Gastroesophageal sphincter (tissue), 4 donors: ENCODE measurements around the gene CRYGN. TPM values are rescaled to one million over a fixed set of nuclear protein-coding genes. Genes with fewer than 3 reads are reported as not detected.
A peak's percentile ranks its signal among the peaks of the same experiment; 100 is the strongest.

Experiments
- ATAC-seq: fragments of 150-250 bp; one replicate; pipeline ENCODE4 v1.9.1; 2016; ENCODE audit warnings: mild to moderate bottlenecking, moderate library complexity
- H3K27ac ChIP-seq, 4 donors: fragments of 200-600 bp; sonication (generic) in 3 of 4; 1 replicate in 3 of 4; 2 replicates in 1 of 4; pipeline ENCODE4 v1.5.1; 2016 to 2019
- H3K27me3 ChIP-seq: fragments of 200-600 bp; sonication (generic); one replicate; pipeline ENCODE4 v1.5.1; 2019
- H3K36me3 ChIP-seq, 2 donors: fragments of 200-600 bp; sonication (generic); one replicate each; pipeline ENCODE4 v1.5.1; 2019; ENCODE audit warnings: control low read depth in 1 of 2
- H3K4me1 ChIP-seq, 3 donors: fragments of 200-600 bp; sonication (generic); 1 replicate in 2 of 3; 2 replicates in 1 of 3; pipeline ENCODE4 v1.5.1; 2016 to 2019; ENCODE audit warnings: control low read depth in 2 of 3
- H3K4me3 ChIP-seq, 2 donors: fragments of 200-600 bp; sonication (generic); one replicate each; pipeline ENCODE4 v1.5.1; 2019; ENCODE audit warnings: mild to moderate bottlenecking in 1 of 2, moderate library complexity in 1 of 2
- H3K9me3 ChIP-seq, 3 donors: fragments of 200-600 bp; sonication (generic); one replicate each; pipeline ENCODE4 v1.5.1; 2017 to 2019; ENCODE audit warnings: control low read depth in 2 of 3
- CTCF ChIP-seq, 4 experiments: fragments of 200-600 bp in 2 of 4; fragments of 450-650 bp in 2 of 4; sonication (generic) in 1 of 4; IDR thresholded peaks; one replicate each; pipeline ENCODE4 v1.5.1; 2017 to 2019; ENCODE audit warnings: antibody characterized with exemption in 4 of 4, mild to moderate bottlenecking in 2 of 4, moderate library complexity in 2 of 4
- EP300 ChIP-seq: sonication (generic); formaldehyde crosslinking; IDR thresholded peaks from one replicate; pipeline ENCODE4 v1.6.1; 2017; ENCODE audit warnings: antibody characterized with exemption, mild to moderate bottlenecking
- POLR2A ChIP-seq, 2 donors: fragments of 450-650 bp; IDR thresholded peaks; one replicate each; pipeline ENCODE4 v1.6.1; 2017; ENCODE audit warnings: antibody characterized with exemption in 2 of 2, mild to moderate bottlenecking in 2 of 2, moderate library complexity in 1 of 2
- POLR2AphosphoS5 ChIP-seq: sonication (generic); formaldehyde crosslinking; IDR thresholded peaks from one replicate; pipeline ENCODE4 v1.6.1; 2017; ENCODE audit warnings: antibody characterized with exemption
- WGBS, 2 donors: methylation state at CpG; one replicate each; pipeline ENCODE4 v1.1.5; 2018; ENCODE audit warnings: low coverage in 1 of 2; 5-methylcytosine and 5-hydroxymethylcytosine counted together
- total RNA-seq, 4 donors: library from RNA; depleted of rRNA; stranded (reverse); fragments of >200 nt; gene quantifications; one replicate each; pipeline ENCODE4 v1.1.0, GENCODE V29; 2016

The CRYGN gene
- total RNA-seq, 4 donors from 2014 or later: 0.27 to 4.4 TPM; not detected in 2

- TF ChIP-seq EP300: no peak
- TF ChIP-seq POLR2A (IDR thresholded peaks at IDR 0.05): no peak
- no peak for TF ChIP-seq CTCF (IDR thresholded peaks at IDR 0.05)
- TF ChIP-seq POLR2AphosphoS5: no peak
- 89% methylated on average over 5 of the region's 23 CpGs; no CpG with 5 or more reads in 1 of the 2 donors for WGBS, 2 donors
- Histone ChIP-seq H3K36me3 (no peaks in the 10 kb centered on the region), H3K4me1 (peaks cover 0 to 33% (median 0%) of the 10 kb centered on the region in 3 donors), H3K27ac (peak overlapping the region in 3 of 4 donors; percentile 70 to 75 (median 74)), H3K27me3 (no peaks in the 10 kb centered on the region), H3K9me3 (peaks cover 0 to 7% (median 0%) of the 10 kb centered on the region in 3 donors), H3K4me3 (no peak overlapping the region)
- ATAC-seq: peak; percentile 23
These were observed 12.8 kb downstream of the CRYGN start for GRCh38 chr7:151426904-151427704.

GRCh38 chr7:151426441-151426903 lies 13.5 kb downstream of the CRYGN start:
- H3K4me1 ChIP-seq: peaks cover 0 to 33% (median 0%) of the 10 kb centered on the region in 3 donors
- no peak overlapping the region for H3K4me3 ChIP-seq
- peaks cover 0 to 11% (median 0%) of the 10 kb centered on the region in 3 donors for H3K9me3 ChIP-seq
- no peaks in the 10 kb centered on the region for H3K27me3 ChIP-seq
- peak overlapping the region in 3 of 4 donors; percentile 70 to 75 (median 74) for H3K27ac ChIP-seq
- 22 to 27% methylated on average over 10 to 14 of the region's 14 CpGs for WGBS, 2 donors
- no peaks in the 10 kb centered on the region for H3K36me3 ChIP-seq
- ATAC-seq: peak; percentile 83
- peak; percentile 91 for TF ChIP-seq POLR2AphosphoS5
- no peak for TF ChIP-seq POLR2A (IDR thresholded peaks at IDR 0.05)
- no peak for TF ChIP-seq CTCF (IDR thresholded peaks at IDR 0.05)
- TF ChIP-seq EP300: no peak

- H3K36me3 ChIP-seq: no peaks in the 10 kb centered on the region
- H3K27ac ChIP-seq: peak overlapping the region in 3 of 4 donors; percentile 70 to 75 (median 74)
- H3K4me3 ChIP-seq: no peak overlapping the region
- peak; percentile 56 for ATAC-seq
- H3K9me3 ChIP-seq: peaks cover 0 to 12% (median 0%) of the 10 kb centered on the region in 3 donors
- H3K4me1 ChIP-seq: peaks cover 0 to 33% (median 0%) of the 10 kb centered on the region in 3 donors
- TF ChIP-seq POLR2AphosphoS5 (peak; percentile 87), POLR2A (IDR thresholded peaks at IDR 0.05) (no peak)
- 40 to 50% methylated on average over 6 to 7 of the region's 7 CpGs for WGBS, 2 donors
- no peaks in the 10 kb centered on the region for H3K27me3 ChIP-seq
These were observed 14.1 kb downstream of the CRYGN start for GRCh38 chr7:151425670-151426440.

GRCh38 chr7:151424799-151425198 lies 15.1 kb downstream of the CRYGN start:
- H3K4me3 ChIP-seq: no peak overlapping the region
- WGBS, 2 donors: 81 to 100% methylated on average over 2 to 5 of the region's 5 CpGs
- no peaks in the 10 kb centered on the region for H3K27me3 ChIP-seq
- H3K36me3 ChIP-seq: no peaks in the 10 kb centered on the region
- peaks cover 0 to 33% (median 0%) of the 10 kb centered on the region in 3 donors for H3K4me1 ChIP-seq
- ATAC-seq: no peak
- H3K27ac ChIP-seq: no peak overlapping the region
- TF ChIP-seq CTCF (IDR thresholded peaks at IDR 0.05) (no peak), POLR2A (IDR thresholded peaks at IDR 0.05) (no peak), EP300 (no peak), POLR2AphosphoS5 (no peak)
- peaks cover 0 to 22% (median 0%) of the 10 kb centered on the region in 3 donors for H3K9me3 ChIP-seq

GRCh38 chr7:151423936-151424335 lies 16.0 kb downstream of the CRYGN start:
- TF ChIP-seq POLR2AphosphoS5 (no peak), POLR2A (IDR thresholded peaks at IDR 0.05) (no peak), CTCF (IDR thresholded peaks at IDR 0.05) (no peak)
- no peaks in the 10 kb centered on the region for H3K36me3 ChIP-seq
- peaks cover 0 to 30% (median 0%) of the 10 kb centered on the region in 3 donors for H3K4me1 ChIP-seq
- WGBS, 2 donors: 90 to 100% methylated on average over 1 to 5 of the region's 5 CpGs
- H3K4me3 ChIP-seq: no peak overlapping the region
- H3K9me3 ChIP-seq: peaks cover 0 to 25% (median 0%) of the 10 kb centered on the region in 3 donors
- no peaks in the 10 kb centered on the region for H3K27me3 ChIP-seq
- H3K27ac ChIP-seq: no peak overlapping the region
- ATAC-seq: peak; percentile 14
